WTC11 (cell line): ENCODE data around the gene HDAC7. TPM values are rescaled to one million over a fixed set of nuclear protein-coding genes. Genes with fewer than 3 reads are reported as not detected.

Experiments
- ATAC-seq: fragments of 200-7000 bp; cut with Tn5 transposase; 2 replicates; pipeline ENCODE4 v1.10.0; 2021; ENCODE audit warnings: mild to moderate bottlenecking, moderate library complexity
- CTCF ChIA-PET: fragments of 300-600 bp; sonication (Branson Sonifier 250); formaldehyde crosslinking; loops from one replicate; lab custom pipeline; 2021; ENCODE audit warnings: antibody characterized with exemption; lab: Charles Lee
- POLR2A ChIA-PET: fragments of 350-600 bp; sonication (Branson Sonifier 250); formaldehyde crosslinking; loops from one replicate; lab custom pipeline; 2021; ENCODE audit warnings: antibody characterized with exemption; lab: Charles Lee
- DNase-seq: peaks from one replicate; pipeline ENCODE4 v3.0.0; 2021; ENCODE audit warnings: low spot score
- H3K27ac Mint-ChIP-seq: 2 replicates; pipeline ENCODE4 v1.8.0; 2021; ENCODE audit warnings: mixed read lengths
- H3K27me3 Mint-ChIP-seq: 2 replicates; pipeline ENCODE4 v1.8.0; 2021; ENCODE audit warnings: low read depth, mild to moderate bottlenecking, moderate library complexity, mixed read lengths
- H3K36me3 Mint-ChIP-seq: 2 replicates; pipeline ENCODE4 v1.8.0; 2021; ENCODE audit warnings: mixed read lengths
- H3K4me1 Mint-ChIP-seq: 2 replicates; pipeline ENCODE4 v1.8.0; 2022; ENCODE audit warnings: mixed read lengths
- H3K4me3 Mint-ChIP-seq: 2 replicates; pipeline ENCODE4 v1.8.0; 2021; ENCODE audit warnings: mild to moderate bottlenecking, moderate library complexity, mixed read lengths
- H3K9me3 Mint-ChIP-seq: 2 replicates; pipeline ENCODE4 v1.8.0; 2021; ENCODE audit warnings: mixed read lengths
- ATF3 ChIP-seq: sonication (generic); formaldehyde crosslinking; conservative IDR thresholded peaks from 2 replicates; pipeline ENCODE4 v1.8.1; 2022; ENCODE audit warnings: mild to moderate bottlenecking, missing genetic modification reagents
- CBFB ChIP-seq: sonication (generic); formaldehyde crosslinking; IDR thresholded peaks from 2 replicates; pipeline ENCODE4 v1.8.1; 2022; ENCODE audit warnings: mild to moderate bottlenecking, low read depth, missing genetic modification reagents
- CREB1 ChIP-seq: sonication (generic); formaldehyde crosslinking; IDR thresholded peaks from 2 replicates; pipeline ENCODE4 v1.8.0; 2023; ENCODE audit warnings: mild to moderate bottlenecking, missing genetic modification reagents
- CTCF ChIP-seq: fragments of 200-600 bp; IDR thresholded peaks from 2 replicates; pipeline ENCODE4 v1.8.0; 2022; ENCODE audit warnings: antibody characterized with exemption
- E2F5 ChIP-seq: sonication (generic); formaldehyde crosslinking; IDR thresholded peaks from 2 replicates; pipeline ENCODE4 v1.8.1; 2022; ENCODE audit warnings: mild to moderate bottlenecking, moderate library complexity, missing genetic modification reagents
- EMX1 ChIP-seq: fragments of 250-450 bp; sonication (Bioruptor Pico); IDR thresholded peaks from 2 replicates; pipeline ENCODE4 v1.8.0; 2021; ENCODE audit warnings: mild to moderate bottlenecking
- FOXJ3 ChIP-seq: sonication (generic); formaldehyde crosslinking; IDR thresholded peaks from 2 replicates; pipeline ENCODE4 v1.9.0; 2021; ENCODE audit warnings: missing genetic modification reagents, mild to moderate bottlenecking, borderline replicate concordance
- FOXK1 ChIP-seq: sonication (generic); formaldehyde crosslinking; IDR thresholded peaks from 2 replicates; pipeline ENCODE4 v1.8.0; 2022; ENCODE audit warnings: mild to moderate bottlenecking, moderate library complexity, missing genetic modification reagents
- FOXP4 ChIP-seq: sonication (generic); formaldehyde crosslinking; IDR thresholded peaks from 2 replicates; pipeline ENCODE4 v1.8.0; 2022; ENCODE audit warnings: mild to moderate bottlenecking, missing genetic modification reagents
- HMGA2 ChIP-seq: fragments of 250-450 bp; sonication (Bioruptor Pico); IDR thresholded peaks from 2 replicates; pipeline ENCODE4 v1.4.0; 2021; ENCODE audit warnings: mild to moderate bottlenecking, moderate library complexity
- IRF2 ChIP-seq: sonication (generic); formaldehyde crosslinking; IDR thresholded peaks from 2 replicates; pipeline ENCODE4 v1.8.0; 2022; ENCODE audit warnings: low read depth, missing genetic modification reagents, borderline replicate concordance
- JUN ChIP-seq: sonication (generic); formaldehyde crosslinking; IDR thresholded peaks from 2 replicates; pipeline ENCODE4 v1.8.0; 2023; ENCODE audit warnings: mild to moderate bottlenecking, missing genetic modification reagents
- MLX ChIP-seq: sonication (generic); formaldehyde crosslinking; IDR thresholded peaks from 2 replicates; pipeline ENCODE4 v1.8.1; 2023; ENCODE audit warnings: mild to moderate bottlenecking, missing genetic modification reagents, moderate library complexity
- MYBL2 ChIP-seq: sonication (generic); formaldehyde crosslinking; IDR thresholded peaks from 2 replicates; pipeline ENCODE4 v1.8.1; 2023; ENCODE audit warnings: mild to moderate bottlenecking, moderate library complexity, missing genetic modification reagents
- NFYB ChIP-seq: sonication (generic); formaldehyde crosslinking; conservative IDR thresholded peaks from 2 replicates; pipeline ENCODE4 v1.8.0; 2022; ENCODE audit warnings: low read depth, missing genetic modification reagents
- NR2C2 ChIP-seq: sonication (generic); formaldehyde crosslinking; IDR thresholded peaks from 2 replicates; pipeline ENCODE4 v1.8.0; 2022; ENCODE audit warnings: mild to moderate bottlenecking, missing genetic modification reagents
- NR3C1 ChIP-seq: sonication (generic); formaldehyde crosslinking; conservative IDR thresholded peaks from 2 replicates; pipeline ENCODE4 v1.8.1; 2023; ENCODE audit warnings: low read depth, mild to moderate bottlenecking, missing genetic modification reagents
- SP1 ChIP-seq: sonication (generic); formaldehyde crosslinking; conservative IDR thresholded peaks from 2 replicates; pipeline ENCODE4 v1.8.1; 2022; ENCODE audit warnings: missing genetic modification reagents
- STAT6 ChIP-seq: sonication (generic); formaldehyde crosslinking; conservative IDR thresholded peaks from 2 replicates; pipeline ENCODE4 v1.8.1; 2023; ENCODE audit warnings: mild to moderate bottlenecking, low read depth, missing genetic modification reagents, moderate library complexity
- TCF7 ChIP-seq: sonication (generic); formaldehyde crosslinking; IDR thresholded peaks from 2 replicates; pipeline ENCODE4 v1.8.0; 2022; ENCODE audit warnings: mild to moderate bottlenecking, low read depth, missing genetic modification reagents, moderate library complexity
- USF1 ChIP-seq: sonication (generic); formaldehyde crosslinking; IDR thresholded peaks from 2 replicates; pipeline ENCODE4 v1.8.0; 2022; ENCODE audit warnings: mild to moderate bottlenecking, missing genetic modification reagents
- USF2 ChIP-seq: sonication (generic); formaldehyde crosslinking; IDR thresholded peaks from 2 replicates; pipeline ENCODE4 v1.8.1; 2023; ENCODE audit warnings: mild to moderate bottlenecking, missing genetic modification reagents, moderate library complexity
- ZNF232 ChIP-seq: sonication (generic); formaldehyde crosslinking; IDR thresholded peaks from 2 replicates; pipeline ENCODE4 v1.8.0; 2022; ENCODE audit warnings: mild to moderate bottlenecking, missing genetic modification reagents
- ZNF317 ChIP-seq: sonication (generic); formaldehyde crosslinking; IDR thresholded peaks from 2 replicates; pipeline ENCODE4 v1.8.1; 2023; ENCODE audit warnings: low read depth, mild to moderate bottlenecking, moderate library complexity, missing genetic modification reagents, borderline replicate concordance
- total RNA-seq: library from RNA; stranded (reverse); gene quantifications from 3 replicates; pipeline ENCODE4 v1.2.3, GENCODE V29; 2021

HDAC7 gene
- total RNA-seq, 1 experiment from 2014 or later: 111 TPM

GRCh38 chr12:47754126-47754525 lies 65.6 kb downstream of the HDAC7 start (continued):
- TF ChIP-seq EMX1 (CRISPR knock-in tag) (no peak), TCF7 (CRISPR knock-in tag) (no peak), STAT6 (CRISPR knock-in tag) (no peak), HMGA2 (CRISPR knock-in tag) (no peak), NFYB (CRISPR knock-in tag) (no peak), CREB1 (CRISPR knock-in tag) (no peak), FOXP4 (CRISPR knock-in tag) (no peak)

- DNase-seq (peak; percentile 53), ATAC-seq (peak; percentile 86)
- Mint-ChIP-seq H3K4me1 (peaks cover 62% of the 10 kb centered on the region), H3K27me3 (no peaks in the 10 kb centered on the region; the same call in 1 of the 2 replicates), H3K4me3 (peak overlapping the region; percentile 44; the same call in 1 of the 2 replicates), H3K36me3 (no peaks in the 10 kb centered on the region), H3K9me3 (no peaks in the 10 kb centered on the region), H3K27ac (peak overlapping the region; percentile 96)
- ChIA-PET CTCF (interaction anchor here (2.6 to 10.5 kb wide), 5 partner anchors 11 to 85 kb away, joined by 10 to 173 read pairs (median 67); partner anchors contain the start of gene SLC48A1), POLR2A (no interaction called here)
- TF ChIP-seq IRF2 (CRISPR knock-in tag): no peak
- no peak for TF ChIP-seq ATF3 (CRISPR knock-in tag)
- TF ChIP-seq FOXJ3 (CRISPR knock-in tag): no peak
- no peak for TF ChIP-seq NR3C1
- peak; percentile 88 for TF ChIP-seq USF2 (CRISPR knock-in tag)
- TF ChIP-seq CBFB: no peak
- no peak for TF ChIP-seq JUN (CRISPR knock-in tag)
- TF ChIP-seq FOXK1: no peak
- no peak for TF ChIP-seq SP1 (CRISPR knock-in tag)
- TF ChIP-seq E2F5 (CRISPR knock-in tag): no peak
- no peak for TF ChIP-seq NR2C2
- no peak for TF ChIP-seq MLX (CRISPR knock-in tag)
- TF ChIP-seq ZNF317 (CRISPR knock-in tag): no peak
- peak; percentile 79 for TF ChIP-seq USF1 (CRISPR knock-in tag)
- no peak for TF ChIP-seq ZNF232 (CRISPR knock-in tag)
- TF ChIP-seq MYBL2 (CRISPR knock-in tag): no peak
- TF ChIP-seq CTCF: no peak
Measured at GRCh38 chr12:47753021-47754001, 66.4 kb downstream of the HDAC7 start.
